HG03135 (cell line): Measurements from ENCODE around the gene RPL14.
"Not testable (repeated sequence)": the region's sequence is repeated elsewhere in the genome, so short reads cannot be mapped to it uniquely, and the experiment has no call there.

Experiments used
- ATAC-seq: cut with Tn5 transposase; IDR thresholded peaks from one replicate; pipeline ENCODE4 v1.9.1; 2021; ENCODE audit warnings: mild to moderate bottlenecking, moderate library complexity; ENCODE audit not compliant: unreplicated experiment

RPL14 gene

DNA sequence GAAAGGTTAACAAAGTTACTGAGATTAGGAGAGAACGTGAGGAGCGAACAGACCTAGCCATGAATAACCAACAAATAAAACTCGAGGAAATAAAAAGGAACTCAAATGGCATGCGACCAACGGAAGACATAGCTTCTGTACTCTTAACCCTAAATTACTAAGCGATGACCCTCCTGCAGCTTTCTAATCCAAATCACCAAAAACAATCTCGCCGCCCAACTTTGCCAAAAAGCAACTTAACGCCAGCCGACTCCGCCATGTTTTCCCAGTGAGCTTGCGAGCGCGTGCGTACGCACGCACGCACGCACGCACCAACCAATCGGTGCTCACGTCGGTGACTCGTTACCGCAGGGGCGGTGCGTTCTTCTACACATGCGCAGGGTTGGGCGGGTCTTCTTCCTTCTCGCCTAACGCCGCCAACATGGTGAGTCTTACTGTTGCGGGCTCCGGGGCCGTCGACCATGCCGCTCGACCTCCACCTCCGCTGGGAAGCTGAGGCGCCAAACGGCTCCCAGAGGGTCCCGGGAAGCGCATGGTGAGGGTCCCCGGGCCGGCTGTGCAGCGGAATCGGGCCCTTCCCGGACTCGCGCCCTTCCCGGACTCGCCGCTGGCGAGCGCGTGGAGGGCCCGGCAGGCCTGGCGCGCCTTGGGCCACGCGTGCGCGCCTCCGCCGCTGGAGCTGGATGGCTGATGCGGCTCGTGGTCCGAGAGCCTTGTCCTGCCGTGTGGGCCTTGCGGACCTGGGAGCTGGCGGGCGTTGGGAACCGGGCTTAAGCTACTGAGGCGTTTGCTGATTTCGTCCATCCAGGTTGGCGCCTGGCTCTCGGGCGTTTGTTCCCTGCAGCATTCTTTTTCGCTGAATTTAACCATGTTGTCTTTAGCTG is at the start of gene RPL14:
Gene RPL14, plus strand, starts transcription at position 400 of the 884 bp plus-strand sequence. Its CDS starts 133 bp downstream, at position 533.
- peak; percentile 63 for ATAC-seq

- no peak for ATAC-seq
Measured at GRCh38 chr3:40407611-40408010, 49.5 kb upstream of the RPL14 start.

- ATAC-seq: no peak
Measured at GRCh38 chr3:40414270-40414669, 42.9 kb upstream of the RPL14 start.

DNA sequence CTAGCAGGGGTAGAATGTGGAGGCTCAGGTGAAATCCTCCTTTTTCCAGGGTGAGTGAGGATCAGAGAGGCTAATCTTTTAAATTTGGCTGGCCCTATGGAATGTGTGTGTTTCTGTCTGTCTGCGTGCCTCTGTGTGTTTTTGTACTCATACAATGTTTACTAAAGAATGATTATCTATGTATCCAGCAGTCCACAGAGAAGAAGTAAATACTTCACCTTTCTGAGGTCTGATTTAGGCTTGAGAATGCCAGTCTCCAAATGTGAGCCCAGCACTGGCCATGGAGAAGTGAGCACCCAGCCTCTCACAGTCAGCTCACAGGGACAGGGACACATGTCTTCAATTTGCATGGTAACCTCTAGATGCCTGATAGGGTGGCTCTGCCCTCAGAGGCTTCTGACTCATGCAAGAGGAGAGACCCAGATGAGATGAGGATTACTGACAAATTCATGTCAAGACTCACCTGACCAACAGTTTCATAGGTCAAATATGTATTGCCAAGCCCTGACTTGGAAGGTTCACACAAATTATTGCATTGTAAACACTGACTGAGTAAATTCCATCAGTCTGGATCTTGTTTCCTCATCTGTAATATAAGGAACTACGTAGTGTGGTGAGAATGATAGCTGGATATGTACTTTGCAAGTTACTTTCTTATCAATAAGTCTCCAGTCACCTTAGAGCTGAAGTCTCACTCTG is 39.1 kb upstream of the RPL14 start:
- no peak for ATAC-seq

DNA sequence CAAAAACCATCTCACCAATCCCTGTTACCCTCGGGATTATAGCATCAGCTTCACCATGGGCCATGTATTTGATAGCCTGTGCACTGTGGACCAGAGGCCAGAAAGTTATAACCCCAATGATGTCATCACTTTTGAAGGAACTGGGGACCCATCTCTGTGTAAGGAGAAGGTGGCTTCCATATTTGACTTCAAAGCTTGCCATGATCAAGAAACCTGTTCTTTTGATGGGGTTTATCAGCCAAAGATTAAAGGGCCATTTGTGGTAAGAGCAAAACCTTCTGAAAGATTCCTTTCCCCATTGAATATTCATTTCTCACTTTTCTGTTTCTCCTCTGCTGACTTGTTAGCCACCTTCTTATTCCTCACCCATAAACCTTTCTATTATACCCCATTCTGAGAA is 34.3 kb upstream of the RPL14 start:
- no peak for ATAC-seq

DNA sequence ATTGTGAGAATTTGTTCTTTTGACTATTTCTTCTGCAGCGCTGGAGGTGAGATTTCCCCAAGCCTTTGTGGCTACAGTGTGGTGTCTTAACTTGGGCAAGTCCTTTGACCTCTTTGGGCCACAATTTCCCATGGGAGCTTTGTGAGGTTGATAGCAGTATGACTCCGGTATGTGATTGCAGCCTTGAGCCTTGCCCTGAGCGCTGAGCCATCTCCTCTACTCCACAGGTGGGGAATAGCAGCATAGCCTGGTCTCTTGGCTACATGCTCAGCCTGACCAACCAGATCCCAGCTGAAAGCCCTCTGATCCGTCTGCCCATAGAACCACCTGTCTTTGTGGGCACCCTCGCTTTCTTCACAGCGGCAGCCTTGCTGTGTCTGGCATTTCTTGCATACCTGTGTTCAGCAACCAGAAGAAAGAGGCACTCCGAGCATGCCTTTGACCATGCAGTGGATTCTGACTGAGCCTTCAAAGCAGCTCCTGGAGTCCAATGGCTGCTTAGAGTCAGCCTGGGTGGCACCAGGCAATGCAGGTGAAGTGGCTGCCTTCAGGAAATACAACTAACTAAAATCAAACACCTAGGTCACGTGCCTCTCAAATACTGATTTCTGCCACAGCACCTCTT is 30.0 kb upstream of the RPL14 start:
- no peak for ATAC-seq

GRCh38 chr3:40432793-40433192 is 24.3 kb upstream of the RPL14 start:
- ATAC-seq: no peak

- no peak for ATAC-seq
Measured at GRCh38 chr3:40437889-40438288, 19.2 kb upstream of the RPL14 start.

DNA sequence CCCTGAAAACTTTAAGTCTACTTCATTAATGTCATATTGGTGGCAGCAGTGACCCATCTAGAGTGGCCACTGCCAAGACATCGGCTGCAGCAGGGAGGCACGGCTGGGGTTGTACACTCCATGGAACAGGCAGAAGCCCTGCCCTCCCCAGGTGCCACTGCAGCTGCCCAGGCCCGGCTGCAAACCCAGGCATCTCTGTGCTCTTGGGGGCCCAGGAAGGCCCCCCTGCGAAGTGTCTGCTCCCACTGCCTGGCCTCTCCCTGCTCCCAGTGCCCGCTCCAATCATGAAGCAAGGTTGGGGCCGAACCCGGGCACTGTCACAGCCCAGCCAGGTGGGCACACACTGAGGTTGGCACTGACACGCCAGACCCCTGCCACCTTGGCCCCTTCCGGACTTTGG is 12.1 kb upstream of the RPL14 start:
- no peak for ATAC-seq

- no peak for ATAC-seq
Measured at GRCh38 chr3:40445880-40446279, 11.3 kb upstream of the RPL14 start.

DNA sequence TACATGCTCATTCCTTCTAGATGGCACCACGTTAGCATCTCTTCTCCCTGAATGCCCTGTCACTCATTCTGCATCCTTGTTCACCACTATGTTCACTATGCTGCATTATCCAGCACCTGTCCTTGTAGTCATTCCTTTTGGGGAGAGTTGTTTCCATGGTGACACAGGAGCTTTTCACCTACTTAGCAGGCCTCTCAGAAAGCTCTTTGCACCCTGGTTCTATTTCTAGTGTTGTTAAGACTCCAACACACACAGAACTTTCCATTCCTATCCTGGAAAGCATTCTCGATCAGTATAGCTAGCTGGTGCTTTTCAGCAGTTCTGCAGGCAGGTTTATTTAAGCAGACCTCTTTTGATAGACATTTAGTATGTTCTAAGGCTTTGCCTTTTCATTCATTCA is 6.7 kb upstream of the RPL14 start:
- ATAC-seq: no peak

DNA sequence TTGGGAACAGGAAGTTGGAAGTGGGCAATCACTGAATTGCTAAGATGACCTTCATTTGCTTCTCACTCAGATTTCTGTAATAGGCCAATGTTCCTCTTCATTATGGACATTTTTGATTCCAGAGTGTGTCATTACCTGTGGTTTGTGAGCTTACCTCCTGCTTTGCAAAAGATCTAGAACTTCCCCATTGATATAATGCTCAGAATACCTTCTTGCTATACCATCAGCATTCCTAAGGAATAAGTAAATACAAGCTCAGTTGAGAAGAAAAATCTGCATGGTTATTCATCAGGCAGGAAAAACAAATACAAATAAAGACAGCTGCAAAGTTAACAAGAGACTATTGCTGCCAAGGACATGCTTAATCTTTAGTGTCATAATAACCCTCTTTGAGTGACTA is 5.6 kb upstream of the RPL14 start:
- ATAC-seq: no peak

DNA sequence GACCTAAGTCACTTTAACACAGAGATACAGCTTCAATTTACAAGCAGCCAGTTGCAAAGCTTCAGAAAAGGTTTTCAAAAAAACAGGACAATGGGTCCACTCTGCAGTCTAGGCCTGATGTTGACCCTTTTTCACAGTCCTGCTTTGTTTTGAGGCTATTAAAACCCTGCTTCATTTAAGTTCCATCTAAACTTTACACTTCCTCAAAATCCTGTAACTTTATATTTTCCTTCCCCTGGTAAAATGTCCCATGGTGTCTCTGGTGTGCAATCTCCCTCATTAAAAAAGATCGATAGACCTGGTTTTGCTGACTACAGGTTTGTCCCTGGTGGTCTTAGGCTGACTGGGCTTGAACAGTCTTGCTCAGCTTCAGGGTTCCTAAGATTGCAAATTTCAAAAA is 5.1 kb upstream of the RPL14 start:
- ATAC-seq: no peak

- ATAC-seq: no peak
Measured at GRCh38 chr3:40452562-40452875, 4.6 kb upstream of the RPL14 start.

DNA sequence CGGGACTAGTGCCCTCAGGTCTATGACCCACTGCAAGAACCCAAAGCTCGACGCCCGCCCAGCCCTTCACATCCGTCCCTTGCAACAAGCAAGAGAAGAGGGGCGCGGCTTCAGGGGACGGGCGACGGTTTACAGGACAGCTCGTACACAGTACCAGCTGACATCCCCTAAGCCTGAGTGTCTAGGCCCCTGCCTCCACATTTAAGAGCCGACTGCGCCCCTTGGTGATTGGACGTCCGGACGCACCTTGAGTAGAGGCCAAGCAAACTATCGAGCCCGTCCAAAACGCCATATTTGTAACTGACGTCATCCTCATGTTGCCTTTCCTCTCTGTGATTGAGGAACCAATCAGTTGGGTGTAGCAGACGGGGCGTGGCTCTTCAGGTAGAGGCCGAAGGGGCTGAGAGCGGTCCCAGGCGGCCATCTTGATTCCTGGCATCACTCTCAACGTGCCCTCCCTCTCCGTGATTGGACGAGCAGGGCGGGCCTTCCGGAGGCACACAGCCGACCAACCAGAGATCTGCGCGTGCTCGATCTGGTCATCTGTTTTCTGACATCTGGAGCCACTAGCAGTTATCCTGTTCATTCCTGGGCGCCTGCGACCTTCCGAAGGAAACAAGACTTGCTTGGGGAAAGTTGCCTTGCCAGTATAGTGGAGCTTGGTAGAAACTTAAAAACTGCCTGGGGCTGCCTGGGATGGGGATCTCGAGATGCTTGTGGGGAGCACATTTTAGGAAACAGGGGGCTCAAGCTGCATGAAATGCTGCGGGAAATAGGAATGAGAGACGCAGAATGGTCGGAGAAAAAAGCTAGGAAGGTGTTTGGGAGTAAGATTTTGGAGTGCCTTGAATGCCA is 4.0 kb upstream of the RPL14 start:
- ATAC-seq: peak; percentile 95

DNA sequence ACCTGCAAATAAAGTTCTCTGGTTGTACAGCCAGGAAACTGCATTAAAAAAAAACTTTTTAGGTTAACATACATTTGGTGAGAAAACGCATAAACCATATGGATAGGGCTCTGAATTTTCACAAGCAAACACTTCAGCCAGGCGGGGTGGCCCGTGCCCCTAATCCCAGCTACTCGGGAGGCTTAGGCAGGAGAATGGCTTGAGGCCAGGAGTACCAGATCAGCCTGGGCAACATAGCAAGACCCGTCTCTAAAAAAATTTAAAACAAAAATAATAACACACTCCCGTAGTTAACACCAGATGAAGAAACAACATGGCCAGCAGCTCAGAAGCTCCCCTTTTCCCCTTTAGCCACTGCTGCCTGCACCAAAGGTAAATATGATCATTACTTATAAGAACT is 3.2 kb upstream of the RPL14 start:
- ATAC-seq: no peak

- ATAC-seq: no peak
Measured at GRCh38 chr3:40455328-40455727, 1.8 kb upstream of the RPL14 start.

- no peak for ATAC-seq
Measured at GRCh38 chr3:40456279-40456939, 730 bp upstream of the RPL14 start.

GRCh38 chr3:40458473-40458872 is 1.3 kb downstream of the RPL14 start:
- ATAC-seq: no peak

- ATAC-seq: not testable (repeated sequence)
Measured at GRCh38 chr3:40460481-40460880, 3.3 kb downstream of the RPL14 start.

GRCh38 chr3:40461161-40461560 is 4.0 kb downstream of the RPL14 start:
- ATAC-seq: no peak
